ENCODE data around the gene KNSTRN.

DNA sequence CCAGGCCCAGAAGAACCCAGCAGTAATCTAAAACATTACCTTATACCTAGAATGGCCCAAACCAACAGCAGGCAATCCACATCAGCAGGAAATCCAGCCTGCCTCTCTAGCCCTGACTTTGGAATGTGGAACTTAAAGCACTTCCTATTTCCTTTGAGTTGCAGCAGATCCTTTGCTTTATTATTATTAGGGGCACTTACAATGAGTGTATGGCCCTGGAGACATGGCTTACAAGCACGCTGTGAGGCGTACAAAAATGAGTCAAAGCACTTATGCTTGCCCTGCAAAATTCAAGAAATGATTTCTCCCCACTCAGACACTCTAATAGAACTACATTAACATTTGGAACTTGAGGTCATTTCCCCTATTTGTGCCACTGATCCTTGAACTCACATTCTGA is 9.5 kb upstream of the KNSTRN start:
- no peak for TF ChIP-seq YY1 (IDR thresholded peaks at IDR 0.05; ENCODE audit: insufficient read depth, insufficient read length)
- no peak for TF ChIP-seq SUZ12 (IDR thresholded peaks at IDR 0.05; ENCODE audit: extremely low read depth, insufficient read depth, insufficient read length)
- no peak for TF ChIP-seq ZNF274 (IDR thresholded peaks at IDR 0.05; ENCODE audit: low read depth, low read length)

Data from NT2/D1 (cell line).